Measurements from ENCODE around the gene PEX1.

DNA sequence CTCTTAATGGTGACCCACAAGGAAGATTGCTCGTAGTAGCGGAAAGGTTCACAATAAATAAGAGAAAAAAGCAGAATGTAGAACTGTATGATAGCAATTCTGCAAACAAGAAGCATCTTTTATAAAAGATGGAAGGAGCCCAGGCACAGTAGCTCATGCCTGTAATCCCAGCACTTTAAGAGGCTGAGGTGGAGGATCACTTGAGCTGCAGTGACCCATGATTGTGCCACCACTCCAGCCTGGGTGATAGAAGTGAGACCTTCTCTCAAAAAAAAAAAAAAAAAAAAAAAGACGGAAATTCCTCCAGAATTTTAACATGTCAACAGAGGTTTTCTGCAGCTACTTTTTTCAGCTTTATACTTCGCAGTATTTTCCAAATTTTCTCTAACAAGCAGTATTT lies 67.8 kb downstream of the PEX1 start:
- no peak for TF ChIP-seq ZBTB1 (tag by site-specific recombination; IDR thresholded peaks at IDR 0.05)
- TF ChIP-seq, protein P1, sequence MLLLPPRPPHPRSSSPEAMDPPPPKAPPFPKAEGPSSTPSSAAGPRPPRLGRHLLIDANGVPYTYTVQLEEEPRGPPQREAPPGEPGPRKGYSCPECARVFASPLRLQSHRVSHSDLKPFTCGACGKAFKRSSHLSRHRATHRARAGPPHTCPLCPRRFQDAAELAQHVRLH (tag by site-specific recombination; IDR thresholded peaks at IDR 0.05) = no peak
- no peak for TF ChIP-seq PRDM10 (tag by site-specific recombination; IDR thresholded peaks at IDR 0.05)
- TF ChIP-seq HOXC10 (CRISPR knock-in tag; IDR thresholded peaks at IDR 0.05) = no peak
- TF ChIP-seq KLF16 (tag by site-specific recombination; IDR thresholded peaks at IDR 0.05) = no peak
- no peak for TF ChIP-seq ZNF560 (tag by site-specific recombination; IDR thresholded peaks at IDR 0.05; ENCODE audit: borderline replicate concordance)
- TF ChIP-seq, protein P2, sequence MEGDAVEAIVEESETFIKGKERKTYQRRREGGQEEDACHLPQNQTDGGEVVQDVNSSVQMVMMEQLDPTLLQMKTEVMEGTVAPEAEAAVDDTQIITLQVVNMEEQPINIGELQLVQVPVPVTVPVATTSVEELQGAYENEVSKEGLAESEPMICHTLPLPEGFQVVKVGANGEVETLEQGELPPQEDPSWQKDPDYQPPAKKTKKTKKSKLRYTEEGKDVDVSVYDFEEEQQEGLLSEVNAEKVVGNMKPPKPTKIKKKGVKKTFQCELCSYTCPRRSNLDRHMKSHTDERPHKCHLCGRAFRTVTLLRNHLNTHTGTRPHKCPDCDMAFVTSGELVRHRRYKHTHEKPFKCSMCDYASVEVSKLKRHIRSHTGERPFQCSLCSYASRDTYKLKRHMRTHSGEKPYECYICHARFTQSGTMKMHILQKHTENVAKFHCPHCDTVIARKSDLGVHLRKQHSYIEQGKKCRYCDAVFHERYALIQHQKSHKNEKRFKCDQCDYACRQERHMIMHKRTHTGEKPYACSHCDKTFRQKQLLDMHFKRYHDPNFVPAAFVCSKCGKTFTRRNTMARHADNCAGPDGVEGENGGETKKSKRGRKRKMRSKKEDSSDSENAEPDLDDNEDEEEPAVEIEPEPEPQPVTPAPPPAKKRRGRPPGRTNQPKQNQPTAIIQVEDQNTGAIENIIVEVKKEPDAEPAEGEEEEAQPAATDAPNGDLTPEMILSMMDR (tag by site-specific recombination; IDR thresholded peaks at IDR 0.05) = no peak
- no peak for TF ChIP-seq PBX3 (CRISPR knock-in tag; IDR thresholded peaks at IDR 0.05)
